ENCODE data around the gene CDC42BPB. TPM values are rescaled to one million over a fixed set of nuclear protein-coding genes. Genes with fewer than 3 reads are reported as not detected.
"Not testable (repeated sequence)": the region's sequence is repeated elsewhere in the genome, so short reads cannot be mapped to it uniquely, and the experiment has no call there.

CDC42BPB gene
- total RNA-seq, 2 donors from 2014 or later: 68.0 to 83.4 TPM

GRCh38 chr14:102927878-102928411 lies 129.4 kb downstream of the CDC42BPB start:
- peaks cover 2% of the 10 kb centered on the region for H3K36me3 ChIP-seq
- no peak for TF ChIP-seq CTCF (IDR thresholded peaks at IDR 0.05)
- no peak for DNase-seq (ENCODE audit: low spot score)
- H3K9me3 ChIP-seq: no peaks in the 10 kb centered on the region
- peaks cover 10 to 39% of the 10 kb centered on the region in 2 donors for H3K27me3 ChIP-seq
- H3K27ac ChIP-seq: no peak overlapping the region
- peaks cover 0 to 38% of the 10 kb centered on the region in 2 donors for H3K4me1 ChIP-seq
- H3K4me3 ChIP-seq: peak overlapping the region; percentile 24 to 53

- no peak overlapping the region for H3K27ac ChIP-seq
- H3K9me3 ChIP-seq: no peaks in the 10 kb centered on the region
- H3K36me3 ChIP-seq: no peaks in the 10 kb centered on the region
- no peak overlapping the region for H3K4me3 ChIP-seq
- peaks cover 10 to 42% of the 10 kb centered on the region in 2 donors for H3K27me3 ChIP-seq
- TF ChIP-seq CTCF (IDR thresholded peaks at IDR 0.05): no peak
- peaks cover 0 to 42% of the 10 kb centered on the region in 2 donors for H3K4me1 ChIP-seq
- DNase-seq (ENCODE audit: low spot score): no peak
Measured at GRCh38 chr14:102927346-102927877, 129.9 kb downstream of the CDC42BPB start.

- H3K36me3 ChIP-seq; H3K9me3 ChIP-seq; DNase-seq (ENCODE audit: low spot score); H3K4me3 ChIP-seq; H3K27ac ChIP-seq: not testable (repeated sequence)
- H3K27me3 ChIP-seq: peaks cover 10 to 42% of the 10 kb centered on the region in 2 donors
- peaks cover 0 to 42% of the 10 kb centered on the region in 2 donors for H3K4me1 ChIP-seq
Measured at GRCh38 chr14:102926840-102927239, 130.5 kb downstream of the CDC42BPB start.

GRCh38 chr14:102926104-102926503 lies 131.2 kb downstream of the CDC42BPB start:
- DNase-seq (ENCODE audit: low spot score): no peak
- H3K27me3 ChIP-seq: peaks cover 10 to 42% of the 10 kb centered on the region in 2 donors
- no peak overlapping the region for H3K27ac ChIP-seq
- TF ChIP-seq CTCF (IDR thresholded peaks at IDR 0.05): no peak
- peaks cover 0 to 42% of the 10 kb centered on the region in 2 donors for H3K4me1 ChIP-seq
- no peaks in the 10 kb centered on the region for H3K9me3 ChIP-seq
- no peak overlapping the region for H3K4me3 ChIP-seq
- H3K36me3 ChIP-seq: no peaks in the 10 kb centered on the region

- Histone ChIP-seq H3K36me3 (no peaks in the 10 kb centered on the region), H3K4me1 (peaks cover 0 to 39% of the 10 kb centered on the region in 2 donors), H3K27ac (no peak overlapping the region), H3K4me3 (no peak overlapping the region), H3K9me3 (no peaks in the 10 kb centered on the region), H3K27me3 (peaks cover 10 to 39% of the 10 kb centered on the region in 2 donors)
- TF ChIP-seq CTCF (IDR thresholded peaks at IDR 0.05): no peak
- no peak for DNase-seq (ENCODE audit: low spot score)
Measured at GRCh38 chr14:102925646-102926045, 131.7 kb downstream of the CDC42BPB start.

GRCh38 chr14:102924632-102925588 lies 132.4 kb downstream of the CDC42BPB start:
- Histone ChIP-seq H3K27me3 (peaks cover 10 to 32% of the 10 kb centered on the region in 2 donors), H3K4me1 (peaks cover 0 to 32% of the 10 kb centered on the region in 2 donors), H3K27ac (no peak overlapping the region), H3K9me3 (no peaks in the 10 kb centered on the region), H3K4me3 (no peak overlapping the region), H3K36me3 (no peaks in the 10 kb centered on the region)
- DNase-seq (ENCODE audit: low spot score): no peak
- no peak for TF ChIP-seq CTCF (IDR thresholded peaks at IDR 0.05)
